Uterus (tissue), 2 donors: ENCODE data around the gene TSPAN5.

ENCODE experiments used
- CTCF ChIP-seq, 4 experiments: fragments of 200-600 bp in 2 of 4; fragments of 450-650 bp in 2 of 4; sonication (generic) in 2 of 4; IDR thresholded peaks; one replicate each; pipeline ENCODE4 v1.5.1; 2016 to 2019; ENCODE audit warnings: antibody characterized with exemption in 4 of 4, mild to moderate bottlenecking in 2 of 4, moderate library complexity in 1 of 4
- POLR2A ChIP-seq, 2 donors: fragments of 450-650 bp; IDR thresholded peaks; one replicate each; pipeline ENCODE4 v1.6.1; 2016; ENCODE audit warnings: antibody characterized with exemption in 2 of 2, mild to moderate bottlenecking in 1 of 2, moderate library complexity in 1 of 2

GRCh38 chr4:98446499-98447375 lies 211.7 kb downstream of the TSPAN5 start:
- TF ChIP-seq CTCF (IDR thresholded peaks at IDR 0.05) (no peak), POLR2A (IDR thresholded peaks at IDR 0.05) (no peak)
